Measurements from ENCODE around the gene ATP2B1.

The ATP2B1 gene

GRCh38 chr12:89657066-89657465 is 51.6 kb downstream of the ATP2B1 start:
- no peak for DNase-seq (ENCODE audit: low read depth)

- DNase-seq (ENCODE audit: low read depth) = no peak
Observed at GRCh38 chr12:89655841-89656240, 52.8 kb downstream of the ATP2B1 start.

GRCh38 chr12:89651192-89651591 is 57.4 kb downstream of the ATP2B1 start:
- no peak for DNase-seq (ENCODE audit: low read depth)

- DNase-seq (ENCODE audit: low read depth) = no peak
Observed at GRCh38 chr12:89650239-89650638, 58.4 kb downstream of the ATP2B1 start.

GRCh38 chr12:89649820-89650219 is 58.8 kb downstream of the ATP2B1 start:
- no peak for DNase-seq (ENCODE audit: low read depth)

GRCh38 chr12:89649139-89649538 is 59.5 kb downstream of the ATP2B1 start:
- DNase-seq (ENCODE audit: low read depth) = no peak

GRCh38 chr12:89648211-89648930 is 60.3 kb downstream of the ATP2B1 start:
- no peak for DNase-seq (ENCODE audit: low read depth)

GRCh38 chr12:89645434-89645833 is 63.2 kb downstream of the ATP2B1 start:
- DNase-seq (ENCODE audit: low read depth) = no peak

GRCh38 chr12:89642959-89643358 is 65.7 kb downstream of the ATP2B1 start:
- no peak for DNase-seq (ENCODE audit: low read depth)

GRCh38 chr12:89636776-89637160 is 71.9 kb downstream of the ATP2B1 start:
- no peak for DNase-seq (ENCODE audit: low read depth)

GRCh38 chr12:89636052-89636775 is 72.4 kb downstream of the ATP2B1 start:
- no peak for DNase-seq (ENCODE audit: low read depth)

- DNase-seq (ENCODE audit: low read depth) = no peak
Observed at GRCh38 chr12:89634508-89634907, 74.1 kb downstream of the ATP2B1 start.

GRCh38 chr12:89632778-89633177 is 75.9 kb downstream of the ATP2B1 start:
- DNase-seq (ENCODE audit: low read depth) = no peak

- DNase-seq (ENCODE audit: low read depth) = no peak
Observed at GRCh38 chr12:89622115-89622514, 86.5 kb downstream of the ATP2B1 start.

- no peak for DNase-seq (ENCODE audit: low read depth)
Observed at GRCh38 chr12:89621521-89621920, 87.1 kb downstream of the ATP2B1 start.

- no peak for DNase-seq (ENCODE audit: low read depth)
Observed at GRCh38 chr12:89619764-89620163, 88.9 kb downstream of the ATP2B1 start.

GRCh38 chr12:89618113-89618862 is 90.3 kb downstream of the ATP2B1 start:
- DNase-seq (ENCODE audit: low read depth) = no peak

GRCh38 chr12:89610366-89610765 is 98.3 kb downstream of the ATP2B1 start:
- DNase-seq (ENCODE audit: low read depth) = no peak

GRCh38 chr12:89603678-89604077 is 105.0 kb downstream of the ATP2B1 start:
- no peak for DNase-seq (ENCODE audit: low read depth)

GRCh38 chr12:89597770-89598169 is 110.9 kb downstream of the ATP2B1 start:
- no peak for DNase-seq (ENCODE audit: low read depth)

- no peak for DNase-seq (ENCODE audit: low read depth)
Observed at GRCh38 chr12:89597210-89597609, 111.4 kb downstream of the ATP2B1 start.

- DNase-seq (ENCODE audit: low read depth) = no peak
Observed at GRCh38 chr12:89593873-89594272, 114.8 kb downstream of the ATP2B1 start.

- DNase-seq (ENCODE audit: low read depth) = no peak
Observed at GRCh38 chr12:89593233-89593632, 115.4 kb downstream of the ATP2B1 start.
